GM18511 (cell line): ENCODE results near the gene PLCXD3.

ENCODE experiments used
- ATAC-seq: cut with Tn5 transposase; IDR thresholded peaks from one replicate; pipeline ENCODE4 v1.9.1; 2021; ENCODE audit warnings: mild to moderate bottlenecking, moderate library complexity; ENCODE audit not compliant: unreplicated experiment

The PLCXD3 gene, protein sequence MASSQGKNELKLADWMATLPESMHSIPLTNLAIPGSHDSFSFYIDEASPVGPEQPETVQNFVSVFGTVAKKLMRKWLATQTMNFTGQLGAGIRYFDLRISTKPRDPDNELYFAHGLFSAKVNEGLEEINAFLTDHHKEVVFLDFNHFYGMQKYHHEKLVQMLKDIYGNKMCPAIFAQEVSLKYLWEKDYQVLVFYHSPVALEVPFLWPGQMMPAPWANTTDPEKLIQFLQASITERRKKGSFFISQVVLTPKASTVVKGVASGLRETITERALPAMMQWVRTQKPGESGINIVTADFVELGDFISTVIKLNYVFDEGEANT

DNA sequence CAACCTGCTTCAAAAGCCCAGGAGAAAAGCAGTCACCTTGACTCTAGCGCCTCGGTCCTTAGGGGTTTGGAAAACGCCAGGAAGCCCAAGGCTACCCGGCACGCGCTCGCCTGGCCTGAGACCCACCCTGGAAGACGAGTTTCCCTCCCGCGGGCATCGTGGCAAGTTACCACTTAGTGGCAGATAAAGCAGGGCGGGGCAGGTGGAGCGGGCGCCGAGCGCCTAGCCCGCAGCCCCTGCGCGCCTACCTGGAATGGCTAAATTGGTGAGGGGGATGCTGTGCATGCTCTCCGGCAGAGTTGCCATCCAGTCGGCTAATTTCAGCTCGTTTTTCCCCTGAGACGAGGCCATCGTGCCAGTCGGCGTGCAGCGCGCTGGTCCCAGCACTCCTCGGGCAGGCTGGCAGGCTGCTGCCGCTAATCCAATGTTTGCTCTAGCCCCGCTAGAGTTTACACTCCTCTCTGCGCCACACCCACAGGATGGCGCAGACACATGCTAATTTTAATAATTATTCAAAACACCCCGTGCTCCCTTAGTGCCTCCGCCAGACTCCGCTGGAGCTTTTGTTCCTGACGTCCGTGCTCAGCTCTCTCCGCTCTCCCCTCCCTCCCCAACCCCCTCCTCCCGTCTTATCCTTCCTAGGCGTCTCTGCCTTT, at the start of gene PLCXD3:
TSS of gene PLCXD3 (minus strand) at position 426 of the 656 bp plus-strand sequence. CDS start at position 351, 75 bp downstream.
- ATAC-seq: no peak

DNA sequence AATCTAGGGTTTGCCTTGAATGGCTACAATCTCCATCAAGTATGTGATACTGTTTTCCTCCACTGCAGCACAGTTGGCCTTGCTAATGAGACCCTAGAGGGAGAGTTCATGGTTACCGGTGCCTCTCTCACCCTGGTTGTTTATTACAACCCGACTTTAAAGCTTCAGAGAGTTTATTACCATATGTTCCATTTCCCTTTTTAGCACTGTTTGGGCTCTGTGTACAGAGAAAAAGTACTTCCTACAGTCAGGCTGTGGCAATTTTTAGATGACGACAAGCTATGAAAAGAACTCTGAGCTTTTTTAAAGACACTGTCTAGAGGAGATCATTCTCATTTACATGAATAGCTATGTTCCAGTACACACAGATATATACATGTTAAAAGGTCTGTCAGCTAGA, 48.8 kb upstream of the PLCXD3 start:
- ATAC-seq: no peak

DNA sequence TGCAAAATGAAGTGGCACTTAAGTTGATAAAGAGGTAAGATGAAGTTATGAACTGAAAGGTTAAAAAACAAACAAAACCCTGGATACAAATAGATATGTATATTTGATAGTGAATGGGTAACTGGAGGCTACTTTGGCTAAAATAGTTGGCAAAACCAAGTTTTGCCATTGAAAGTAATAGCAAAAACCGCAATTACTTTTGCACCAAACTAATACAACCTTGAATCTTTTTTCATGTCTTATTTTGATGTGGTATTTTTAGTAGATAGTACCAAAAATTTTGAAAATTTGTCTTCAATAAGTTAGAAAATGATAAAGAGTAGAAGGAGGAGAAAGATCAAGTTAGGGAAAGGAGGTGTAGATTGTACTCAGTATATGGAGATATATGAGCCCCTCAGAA, 47.9 kb upstream of the PLCXD3 start:
- ATAC-seq: no peak

DNA sequence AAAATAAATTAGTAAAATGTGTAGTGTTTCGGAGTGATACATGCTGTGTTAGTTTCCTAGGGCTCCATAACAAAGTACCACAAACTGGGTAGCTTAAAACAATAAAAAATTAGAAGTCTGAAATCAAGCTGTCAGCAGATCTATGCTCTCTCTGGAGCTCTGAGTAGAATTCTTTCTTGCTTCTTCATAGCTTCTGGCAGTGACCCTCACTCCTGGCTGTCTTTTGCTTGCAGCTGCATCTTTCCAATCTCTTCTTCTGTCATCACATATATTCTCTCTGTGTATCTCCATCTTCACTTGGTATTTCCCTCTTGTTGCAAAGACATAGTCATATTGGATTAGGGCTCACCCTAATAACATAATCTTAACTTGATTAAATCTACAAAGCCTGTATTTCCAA, 37.6 kb upstream of the PLCXD3 start:
- ATAC-seq: no peak

DNA sequence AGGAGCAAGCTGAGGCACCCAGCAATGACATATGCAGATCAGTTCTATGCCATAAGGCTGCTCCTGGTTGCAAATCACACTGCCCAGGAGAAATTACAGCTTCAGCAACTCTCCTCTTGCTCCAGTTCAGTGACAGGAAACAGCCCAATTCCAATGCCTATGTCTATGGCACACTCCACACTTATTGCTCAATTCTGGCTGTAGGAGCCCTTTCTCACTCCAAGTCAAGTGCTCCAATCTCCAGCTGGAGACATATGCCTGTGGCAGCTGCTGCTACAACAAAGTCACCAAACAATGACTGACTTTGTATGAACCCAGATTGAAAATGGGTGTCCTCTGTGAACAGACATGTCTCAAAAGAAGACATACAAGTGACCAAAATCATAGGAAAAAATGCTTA, 31.8 kb upstream of the PLCXD3 start:
- ATAC-seq: no peak

DNA sequence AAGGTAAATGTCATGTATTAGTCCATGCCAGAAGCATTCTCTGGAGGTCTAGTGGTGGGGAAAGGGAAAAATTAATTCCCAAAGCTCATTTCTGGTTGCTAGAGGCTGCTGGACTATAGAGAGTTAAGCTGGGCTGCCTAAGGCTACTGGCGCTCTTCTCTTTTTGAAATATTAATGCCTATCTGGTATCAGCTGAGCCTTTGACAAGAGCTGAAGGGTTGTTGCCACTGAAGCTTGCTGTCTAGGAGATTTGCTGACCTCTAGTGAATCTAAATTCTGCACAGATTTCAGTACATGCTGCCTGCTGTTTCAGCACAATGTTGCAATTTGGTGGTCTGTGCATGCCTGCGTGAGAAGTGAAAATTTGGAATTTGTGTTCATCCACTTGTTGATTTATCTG, 29.1 kb upstream of the PLCXD3 start:
- no peak for ATAC-seq

DNA sequence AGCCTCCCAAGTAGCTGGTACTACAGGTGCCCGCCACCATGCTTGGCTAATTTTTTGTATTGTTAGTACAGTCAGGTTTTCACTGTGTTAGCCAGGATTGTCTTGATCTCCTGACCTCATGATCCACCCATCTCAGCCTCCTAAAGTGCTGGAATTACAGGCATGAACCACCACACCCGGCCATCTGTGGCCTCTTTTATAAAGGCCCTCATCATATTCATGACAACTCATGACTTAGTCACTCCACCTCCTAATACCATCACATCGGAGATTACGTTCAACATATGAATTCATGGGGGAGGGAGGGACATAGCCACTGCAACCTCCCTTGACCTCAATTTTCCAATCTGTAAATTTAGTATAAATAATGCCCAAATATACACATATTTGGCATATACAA, 27.2 kb upstream of the PLCXD3 start:
- no peak for ATAC-seq

DNA sequence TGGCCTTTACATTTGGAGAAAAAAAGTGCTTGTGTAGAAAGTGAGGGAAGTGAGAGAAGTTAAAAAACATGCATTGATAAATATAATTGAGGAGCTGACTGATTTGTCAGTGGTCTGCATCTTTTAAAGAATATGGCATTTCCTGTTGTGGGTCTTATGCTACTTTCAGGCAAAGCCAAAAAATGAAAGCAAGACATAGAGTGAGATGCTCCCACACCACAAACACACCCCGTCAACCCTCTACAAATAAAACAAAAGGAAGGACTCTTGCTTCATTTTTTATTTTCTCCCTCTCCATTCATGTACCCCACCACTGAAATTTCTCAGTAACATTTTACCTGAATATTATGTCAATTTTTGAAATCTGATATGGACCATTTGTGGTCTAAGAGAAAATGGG, 22.1 kb upstream of the PLCXD3 start:
- ATAC-seq: no peak

DNA sequence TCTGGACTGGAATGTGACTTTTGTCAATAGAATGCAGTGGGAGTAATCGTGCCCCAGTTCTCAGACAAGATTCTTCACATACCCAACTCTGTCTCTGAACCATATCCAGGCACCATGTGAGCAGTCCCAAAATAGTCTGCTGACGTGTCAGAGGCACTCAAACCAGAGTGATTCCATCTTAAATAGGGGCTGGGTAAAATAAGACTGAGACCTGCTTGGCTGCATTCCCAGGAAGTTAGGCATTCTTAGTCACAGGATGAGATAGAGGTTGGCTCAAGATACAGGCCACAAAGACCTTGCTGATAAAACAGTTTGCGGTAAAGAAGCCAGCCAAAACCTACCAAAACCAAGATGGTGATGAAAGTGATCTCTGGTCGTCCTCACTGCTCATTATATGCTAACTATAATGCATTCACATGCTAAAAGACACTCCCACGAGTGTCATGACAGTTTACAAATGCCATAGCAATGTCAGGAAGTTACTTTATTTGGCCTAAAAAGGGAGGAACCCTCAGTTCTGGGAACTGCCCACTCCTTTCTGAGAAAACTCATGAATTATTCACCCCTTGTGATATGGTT, 16.9 kb upstream of the PLCXD3 start:
- ATAC-seq: no peak

DNA sequence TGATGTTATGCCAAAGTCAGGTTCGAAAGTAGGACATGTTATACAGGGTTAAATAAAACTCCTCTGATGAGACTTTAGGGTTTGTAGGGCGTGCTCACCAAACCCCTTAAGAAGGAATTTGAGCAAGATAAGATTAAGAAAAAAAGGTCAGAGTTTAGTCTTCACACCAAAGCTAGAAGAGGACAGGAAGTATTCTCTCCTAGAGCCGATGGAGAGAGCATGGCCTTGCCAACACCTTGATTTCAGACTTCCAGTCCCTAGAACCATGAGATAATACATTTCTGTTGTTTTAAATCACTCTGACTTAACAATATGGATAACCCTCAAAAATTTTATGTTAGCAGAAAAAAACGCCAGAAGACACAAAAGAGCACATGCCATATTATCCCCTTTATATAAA, 16.3 kb upstream of the PLCXD3 start:
- no peak for ATAC-seq

DNA sequence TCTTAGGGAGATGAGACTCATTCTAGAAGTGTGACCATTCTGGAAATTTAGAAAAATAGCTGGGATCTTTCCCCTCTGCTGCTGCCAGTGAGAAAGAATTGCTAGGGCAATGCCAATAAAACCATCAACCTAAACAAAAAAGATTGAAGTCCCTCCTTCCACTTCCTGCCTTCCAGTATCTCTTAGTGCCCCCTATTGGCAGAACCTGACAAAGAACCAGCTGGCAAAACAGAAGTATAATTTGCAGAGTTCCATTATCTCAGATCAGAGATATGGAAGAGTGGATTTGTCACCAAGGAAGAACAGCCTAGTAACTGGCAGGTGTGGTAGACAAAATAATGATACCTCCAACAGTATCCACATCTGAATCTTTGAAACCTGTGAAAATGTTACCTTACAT, 13.8 kb upstream of the PLCXD3 start:
- ATAC-seq: no peak

DNA sequence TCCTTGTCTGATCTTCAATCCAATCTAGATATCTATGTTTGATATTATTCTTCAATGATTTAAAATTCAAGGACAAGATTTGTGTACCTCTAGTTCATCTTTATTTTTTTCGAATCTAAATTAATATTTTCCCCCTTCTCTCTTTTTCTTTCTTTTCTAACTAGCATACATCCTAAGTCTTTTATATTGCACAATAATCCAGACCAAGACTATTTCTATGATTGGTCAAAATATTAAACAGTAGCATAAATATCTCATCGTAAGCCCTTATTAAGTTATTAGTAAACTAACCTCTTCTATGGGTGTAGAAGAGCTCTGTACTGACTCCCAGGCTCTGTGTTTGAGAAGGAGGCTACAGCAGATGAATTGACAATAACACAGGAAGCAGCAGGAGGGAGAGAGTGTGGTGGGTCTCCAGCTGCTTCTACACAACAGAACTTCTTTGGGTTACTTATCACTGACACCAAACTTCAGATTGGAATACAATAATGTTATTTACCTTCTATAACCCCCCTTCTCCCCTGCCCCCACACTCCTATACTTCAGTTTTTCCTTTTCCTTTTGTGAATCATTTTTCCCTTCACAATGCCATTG, 11.9 kb upstream of the PLCXD3 start:
- no peak for ATAC-seq

DNA sequence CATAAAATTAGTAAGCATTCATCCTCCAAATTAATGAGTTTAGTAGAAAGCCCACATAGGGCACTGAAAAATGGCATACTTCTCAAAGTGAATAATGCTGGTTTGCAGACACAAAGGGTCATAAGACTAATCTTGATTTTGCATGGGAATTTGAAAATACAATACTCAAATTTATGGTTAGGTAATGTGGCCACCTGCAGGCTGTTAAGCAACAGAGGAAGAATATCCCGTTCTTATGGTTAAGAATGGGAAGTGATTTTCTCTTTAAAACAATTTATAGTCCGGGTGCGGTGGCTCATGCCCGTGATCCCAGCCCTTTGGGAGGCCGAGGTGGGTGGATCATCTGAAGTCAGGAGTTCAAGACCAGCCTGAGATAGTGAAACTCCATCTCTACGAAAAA, 9.4 kb upstream of the PLCXD3 start:
- ATAC-seq: no peak

DNA sequence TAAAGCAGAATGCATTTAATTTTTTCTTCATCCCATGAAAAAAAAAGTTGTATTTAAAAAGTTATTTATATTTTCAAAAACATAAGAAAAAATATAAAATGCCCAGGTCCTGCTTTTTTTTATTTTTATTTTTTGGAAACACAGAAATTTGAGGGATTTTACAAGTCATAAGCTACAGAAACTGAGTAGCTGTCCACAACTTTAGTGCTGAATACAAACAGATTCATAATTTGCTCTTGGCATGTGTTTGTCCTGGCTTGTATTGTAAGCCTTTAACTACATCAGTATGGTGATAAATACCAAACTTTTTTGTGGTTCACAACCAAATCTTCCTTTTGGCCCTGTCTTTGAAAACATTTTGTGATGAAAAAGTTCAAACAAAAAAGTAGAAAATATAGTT, 7.5 kb upstream of the PLCXD3 start:
- ATAC-seq: no peak

DNA sequence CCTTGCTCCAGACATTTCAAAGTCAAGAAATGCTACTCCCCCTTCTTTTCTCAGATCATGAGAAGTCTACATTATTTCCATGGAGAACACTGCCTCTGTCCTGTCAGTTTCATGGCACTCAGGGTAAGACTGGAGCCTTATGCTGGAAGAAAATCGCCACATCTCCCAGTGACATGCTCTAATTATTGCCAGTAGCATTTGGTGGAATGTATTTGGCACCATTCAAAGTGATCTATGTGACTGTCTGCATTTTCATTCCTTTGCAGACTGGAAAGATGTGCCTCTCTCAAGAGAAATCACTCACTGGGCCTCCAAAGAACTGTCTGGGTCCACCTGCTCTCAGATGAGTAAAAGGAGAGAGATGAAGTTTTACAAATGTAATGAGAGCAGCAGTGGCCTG, 840 bp upstream of the PLCXD3 start:
- ATAC-seq: no peak

DNA sequence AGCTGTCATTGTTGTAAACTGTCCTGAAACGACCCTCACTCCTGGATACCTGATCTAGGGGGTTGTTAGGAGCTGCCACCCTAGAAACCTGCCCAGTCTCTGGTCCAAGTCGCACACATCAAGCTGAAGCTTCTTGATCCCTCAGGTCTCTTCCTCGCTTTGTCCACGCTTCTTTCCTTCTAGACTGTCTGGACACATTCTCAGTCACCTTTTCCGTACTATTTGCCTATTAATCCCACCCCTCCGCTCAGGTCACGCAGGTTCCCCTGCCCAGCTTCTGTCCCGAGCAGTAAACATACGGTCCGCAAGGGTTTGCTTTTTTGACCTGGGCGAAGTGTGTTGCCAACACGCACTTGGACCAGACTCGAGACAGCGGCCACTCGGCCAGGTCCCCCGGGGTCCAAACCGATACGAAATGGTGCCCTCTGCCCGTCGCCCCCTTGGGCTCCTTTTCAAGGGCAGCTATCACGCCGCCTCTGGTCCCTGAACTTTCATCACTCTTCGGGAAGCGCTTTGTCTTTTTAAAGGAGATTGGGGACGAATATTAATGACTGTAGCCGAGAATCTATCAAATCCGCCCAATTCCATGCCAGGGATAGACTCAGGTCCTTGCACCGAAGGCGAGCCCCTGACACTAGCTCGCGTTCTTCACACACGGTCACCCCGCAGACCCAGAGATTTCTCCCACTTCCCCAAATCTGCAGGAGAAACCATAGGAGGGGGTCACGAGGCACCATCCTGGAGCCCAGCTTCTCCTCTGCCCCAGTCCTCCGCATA, 814 bp downstream of the PLCXD3 start:
- no peak for ATAC-seq

DNA sequence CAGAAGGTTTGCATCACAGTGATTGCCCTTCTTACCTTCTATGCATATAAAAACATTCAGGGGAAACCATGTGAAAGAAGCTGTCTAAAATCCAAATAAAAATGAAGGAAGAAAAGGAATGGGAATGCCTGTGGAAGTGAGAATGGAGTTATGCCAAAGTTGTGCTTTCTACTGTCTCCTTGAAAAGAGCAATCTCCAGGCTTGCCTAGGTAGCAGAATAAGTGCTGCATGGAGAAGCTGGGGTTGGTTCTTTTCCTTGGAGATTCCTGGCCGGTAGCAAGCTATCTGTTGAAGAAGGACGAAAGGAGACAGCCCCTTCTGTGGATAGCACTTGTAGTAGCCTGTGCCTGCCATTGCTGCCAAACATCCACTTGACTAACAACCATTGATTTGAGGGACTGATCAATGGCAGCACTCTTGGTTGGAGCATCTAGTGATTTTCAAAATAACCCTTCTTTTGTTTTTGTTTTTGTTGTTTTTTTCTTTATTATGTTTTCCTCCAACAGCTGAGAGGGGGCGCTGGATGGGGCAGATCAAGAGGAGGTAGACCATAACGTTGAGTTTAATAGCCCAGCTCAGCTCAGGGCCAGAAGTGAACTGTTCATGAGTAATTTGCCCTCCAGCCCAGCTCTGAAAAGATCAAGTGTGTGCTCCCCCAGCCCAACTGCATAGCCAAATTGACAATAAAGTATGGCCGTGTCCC, 1.6 kb downstream of the PLCXD3 start:
- ATAC-seq: no peak

DNA sequence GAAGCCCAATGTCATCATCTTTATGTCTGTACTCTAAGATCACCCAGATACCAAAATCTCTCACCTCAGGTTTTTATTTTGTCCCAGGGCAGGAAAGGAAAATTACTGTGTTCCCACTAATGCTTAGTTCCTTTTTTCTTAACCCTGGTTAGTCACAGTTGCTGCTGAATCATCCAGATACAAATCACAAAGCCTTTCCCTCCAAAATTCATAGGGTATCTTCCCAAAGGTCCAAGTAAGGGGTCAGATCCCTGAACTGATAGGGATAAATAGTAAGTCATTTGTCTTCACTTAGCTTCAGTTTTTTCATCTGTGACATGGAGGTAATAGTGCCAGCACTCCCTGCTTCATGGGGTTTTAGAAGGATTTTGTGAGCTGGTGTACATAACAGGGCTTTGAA, 2.2 kb downstream of the PLCXD3 start:
- no peak for ATAC-seq

DNA sequence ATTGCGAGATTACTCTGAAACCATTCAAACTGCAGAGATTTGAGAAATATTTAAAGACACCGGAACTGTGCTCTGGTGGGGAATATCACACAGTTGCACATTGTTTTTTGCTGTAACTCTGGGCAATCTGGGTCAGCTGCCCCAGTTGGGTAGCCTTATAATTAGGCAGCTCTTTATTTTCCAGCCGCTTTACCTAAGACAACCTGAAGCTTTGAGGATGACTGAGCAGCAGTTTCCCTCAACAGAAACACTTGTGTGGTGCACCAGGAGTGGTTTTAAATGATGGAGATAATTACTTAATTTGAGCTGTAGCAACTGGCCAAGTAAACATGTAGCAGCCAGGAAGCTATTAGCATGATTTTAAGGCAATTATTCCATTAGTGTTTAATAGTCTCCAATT, 2.9 kb downstream of the PLCXD3 start:
- ATAC-seq: no peak

DNA sequence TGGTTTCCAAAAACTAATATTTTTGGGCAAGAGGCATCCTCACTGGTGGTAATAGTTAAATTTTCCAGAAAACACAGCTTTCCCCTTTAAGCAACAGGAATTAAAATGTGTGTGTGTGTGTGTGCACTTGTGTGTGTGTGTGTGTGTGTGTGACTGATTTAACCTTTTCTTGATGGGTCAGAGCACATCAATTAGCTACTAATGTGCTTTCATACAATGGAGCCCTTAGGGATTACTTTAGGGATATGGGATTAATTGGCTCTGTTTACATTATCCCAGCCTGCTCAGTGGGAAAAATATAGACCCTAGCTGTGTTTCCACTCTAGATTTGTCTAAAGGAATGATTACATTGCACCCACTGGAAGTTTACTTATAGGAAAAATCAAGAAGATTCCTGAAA, 6.5 kb downstream of the PLCXD3 start:
- no peak for ATAC-seq

DNA sequence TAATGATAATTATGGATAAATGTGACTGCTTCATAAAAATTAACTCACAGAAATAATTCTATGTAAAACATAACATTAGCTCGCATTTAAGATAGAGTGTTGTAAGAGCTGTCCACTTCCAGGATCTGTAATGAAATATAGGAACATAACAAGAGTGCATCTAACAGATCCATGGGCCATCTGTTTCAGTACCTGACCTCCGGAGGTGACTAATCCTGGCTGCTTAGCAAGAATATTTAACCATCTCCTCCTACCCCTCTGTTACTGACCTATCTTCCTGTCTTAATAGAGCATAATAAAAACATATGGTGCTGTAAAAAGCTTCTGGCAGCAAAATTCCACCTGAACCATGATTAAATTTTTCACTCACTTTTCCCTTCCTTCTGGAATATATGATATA, 7.1 kb downstream of the PLCXD3 start:
- no peak for ATAC-seq
